Measurements from ENCODE around the gene CSF1R. TPM values are rescaled to one million over a fixed set of nuclear protein-coding genes. Genes with fewer than 3 reads are reported as not detected.

Gene CSF1R
- total RNA-seq, 1 donor from 2014 or later, result 11.9 TPM

DNA sequence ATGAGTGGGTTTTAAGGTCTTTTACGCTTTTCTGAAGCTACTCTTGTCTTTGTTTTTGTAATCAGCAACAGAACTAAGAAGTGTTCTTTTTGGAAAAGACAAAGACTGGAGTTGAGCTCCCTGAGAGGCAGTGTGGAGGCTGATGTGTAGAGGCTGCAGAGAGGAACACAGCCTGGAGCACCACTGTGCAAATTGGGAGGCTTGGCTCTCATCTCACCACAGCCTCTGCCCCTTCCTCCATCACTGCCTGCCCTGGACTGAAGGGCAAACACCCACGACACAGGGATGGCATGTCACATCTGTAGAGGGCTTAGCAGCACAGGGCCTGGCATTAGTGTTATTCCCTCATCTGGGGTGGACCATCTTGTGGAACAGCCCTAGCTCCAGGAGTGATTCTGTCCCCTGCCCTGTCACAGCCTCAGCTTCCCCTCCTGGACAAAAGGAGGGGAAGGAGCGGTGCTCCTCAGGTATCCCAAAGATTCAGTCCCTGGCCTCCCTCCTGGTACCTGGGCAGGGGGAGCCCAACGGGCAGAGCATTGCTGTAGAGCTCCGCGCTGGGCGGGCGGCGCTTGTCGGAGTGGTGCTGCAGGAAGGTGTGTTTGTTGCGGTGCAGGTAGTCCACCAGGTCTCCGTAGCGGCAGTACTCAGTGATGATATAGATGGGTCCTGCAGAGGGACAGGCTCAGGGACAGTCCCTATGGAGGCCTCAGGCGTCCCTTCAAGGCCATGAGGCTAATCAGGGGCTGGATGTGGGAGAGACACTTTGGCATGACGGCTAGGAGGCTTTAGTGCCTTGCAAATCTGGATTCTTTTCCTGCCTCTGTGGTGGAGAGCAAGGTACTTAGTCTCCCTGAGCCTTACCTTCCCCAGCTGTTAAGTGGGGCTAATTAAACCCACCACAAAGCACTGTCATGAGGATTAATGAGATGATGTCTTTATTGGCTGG is 36.5 kb upstream of the CSF1R start:
- intact Hi-C loops (cut with DNase I), result no loop called here

DNA sequence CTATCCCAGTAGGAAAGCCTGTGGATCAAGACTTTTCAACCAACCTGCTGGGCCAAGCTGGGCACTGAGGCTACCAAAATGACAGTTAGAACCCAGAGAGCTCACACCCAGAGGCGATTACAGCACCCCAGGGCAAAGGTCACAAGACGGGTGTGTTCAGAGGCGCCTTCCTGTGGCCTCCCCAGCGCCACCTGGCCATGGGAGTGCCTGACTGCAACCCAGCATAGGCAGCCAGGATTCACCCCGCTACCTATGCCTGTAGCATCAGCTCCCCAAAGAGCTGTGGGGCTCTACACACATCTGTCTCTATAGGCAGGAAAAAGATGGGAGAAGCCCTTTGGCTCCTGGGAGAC is 35.8 kb upstream of the CSF1R start:
- intact Hi-C loops (cut with DNase I), result no loop called here

More for the DNA sequence above, 36.5 kb upstream of the CSF1R start:
- DNase-seq (ENCODE audit: low spot score), result no peak

DNA sequence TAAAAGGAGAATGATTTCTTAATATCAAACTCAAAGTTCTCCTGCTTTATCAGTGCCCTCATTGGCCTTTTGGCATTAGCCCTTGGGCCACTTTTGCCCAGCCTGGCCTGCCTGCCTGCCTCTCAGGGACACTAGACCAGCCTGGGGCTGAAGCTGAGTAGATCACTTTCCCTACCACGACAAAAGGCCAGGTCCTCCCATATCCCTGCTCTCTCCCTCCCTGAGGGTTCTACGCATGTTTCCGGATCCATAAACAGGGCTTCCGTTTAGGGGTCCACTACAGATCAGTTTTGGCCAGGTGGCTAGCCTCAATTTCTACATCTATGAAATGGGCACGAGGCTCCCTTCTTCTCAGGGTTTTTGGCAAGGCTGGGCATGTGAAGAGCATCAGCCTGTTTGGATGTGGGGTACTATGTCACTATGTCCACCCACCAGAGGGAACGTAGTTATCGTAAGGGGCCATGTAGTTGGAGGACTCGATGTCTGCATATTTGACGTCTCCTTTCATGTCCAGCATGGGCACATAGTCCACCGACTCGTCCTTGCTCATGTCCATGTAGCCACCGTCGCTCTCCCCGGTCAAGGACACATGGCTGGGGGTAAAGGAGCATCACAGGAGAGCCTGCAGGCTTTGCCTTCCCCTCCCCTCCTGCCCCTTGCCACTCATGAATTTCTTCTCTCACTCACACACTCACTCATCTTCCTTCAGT is 35.2 kb upstream of the CSF1R start:
- intact Hi-C loops (cut with DNase I), result no loop called here
- peak; percentile 31 for DNase-seq (ENCODE audit: low spot score)

More for the DNA sequence above, 35.8 kb upstream of the CSF1R start:
- peak; percentile 73 for DNase-seq (ENCODE audit: low spot score)

DNA sequence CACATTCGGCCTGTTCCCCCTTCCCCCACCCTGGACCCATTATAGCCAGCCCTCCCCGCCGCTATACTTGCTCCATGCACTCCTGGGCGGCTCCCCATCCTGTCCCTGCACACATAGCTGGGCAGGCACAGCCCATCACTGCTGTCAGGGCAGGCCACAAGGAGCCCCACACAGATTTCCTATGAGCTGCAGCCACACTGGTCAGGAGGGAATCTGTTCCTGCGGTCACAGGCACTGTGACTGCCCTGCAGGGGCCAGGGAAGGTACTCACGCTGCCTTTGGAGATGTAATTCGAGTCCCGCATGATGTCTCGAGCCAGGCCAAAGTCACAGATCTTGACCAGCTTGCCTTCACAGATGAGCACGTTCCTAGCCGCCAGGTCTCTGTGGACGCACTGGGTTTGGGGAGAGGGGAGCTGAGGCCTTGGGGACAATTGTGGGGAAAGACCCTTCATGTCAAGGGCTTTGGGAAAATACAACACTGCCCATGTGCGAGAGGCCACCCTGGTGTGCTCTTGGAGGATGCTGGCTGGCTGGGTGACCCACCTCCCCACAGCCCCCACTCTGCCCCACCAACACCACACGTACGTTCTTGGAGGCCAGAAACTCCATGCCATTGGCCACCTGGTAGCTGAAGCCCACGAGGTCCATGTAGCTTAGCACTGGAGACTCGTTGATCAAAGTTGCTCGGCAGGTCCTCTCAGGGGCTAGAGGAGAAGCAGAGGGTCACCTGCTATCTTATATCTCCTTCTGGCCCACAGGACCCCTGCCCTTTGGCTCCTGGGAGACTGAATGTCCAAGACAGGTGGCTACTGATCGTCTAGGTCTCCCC is 34.5 kb upstream of the CSF1R start:
- peak; percentile 47 for DNase-seq (ENCODE audit: low spot score)
- intact Hi-C loops (cut with DNase I), result no loop called here

DNA sequence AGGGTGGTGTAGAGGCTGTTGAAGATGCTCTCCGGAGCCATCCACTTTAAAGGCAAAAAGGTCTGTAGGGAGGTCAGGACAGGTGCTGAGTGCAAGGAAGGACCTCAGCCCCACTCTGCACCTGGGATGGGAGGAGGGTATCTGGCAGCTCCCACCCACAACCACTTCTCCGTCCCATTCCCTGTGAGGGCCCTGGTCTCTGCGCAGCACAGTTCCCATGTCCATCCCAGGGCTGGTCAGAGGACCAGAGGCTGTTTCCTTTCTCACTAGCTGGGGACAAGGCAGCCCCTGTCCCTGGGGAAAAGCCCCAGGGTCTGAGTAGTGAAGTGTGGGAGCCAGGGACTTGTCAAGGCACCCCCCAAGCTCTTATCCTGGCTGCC is 33.7 kb upstream of the CSF1R start:
- intact Hi-C loops (cut with DNase I), result no loop called here

DNA sequence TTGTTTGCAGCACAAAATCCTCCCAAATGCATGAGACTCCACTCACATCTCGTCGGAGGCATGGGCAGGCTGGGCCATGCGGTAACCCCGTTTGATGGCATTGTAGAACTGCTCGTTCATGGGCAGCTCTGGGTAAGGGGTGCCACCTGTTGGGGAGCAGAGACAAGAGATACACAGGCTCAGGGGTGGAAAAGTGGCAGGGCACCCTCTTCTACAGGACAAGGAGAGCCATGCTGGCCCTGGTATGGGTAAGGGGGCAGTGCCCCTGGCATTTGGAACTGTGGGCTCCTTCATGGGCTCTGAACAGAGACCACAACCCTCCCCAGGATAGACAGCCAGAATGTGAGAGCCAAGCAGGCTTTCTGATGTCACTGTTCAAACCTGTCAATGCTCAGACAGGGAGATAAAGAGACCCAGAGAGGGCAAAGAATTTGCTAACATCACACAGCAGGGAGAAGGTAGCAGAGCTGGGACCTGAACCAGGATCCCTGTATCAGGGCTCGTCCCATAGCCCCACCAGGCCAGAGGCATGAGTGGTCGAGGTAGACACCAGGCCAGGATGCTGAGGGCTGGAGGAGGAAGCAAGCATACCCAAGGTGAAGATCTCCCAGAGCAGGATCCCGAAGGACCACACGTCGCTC is 33.2 kb upstream of the CSF1R start:
- peak; percentile 62 for DNase-seq (ENCODE audit: low spot score)

More for the DNA sequence above, 33.7 kb upstream of the CSF1R start:
- peak; percentile 65 for DNase-seq (ENCODE audit: low spot score)

DNA sequence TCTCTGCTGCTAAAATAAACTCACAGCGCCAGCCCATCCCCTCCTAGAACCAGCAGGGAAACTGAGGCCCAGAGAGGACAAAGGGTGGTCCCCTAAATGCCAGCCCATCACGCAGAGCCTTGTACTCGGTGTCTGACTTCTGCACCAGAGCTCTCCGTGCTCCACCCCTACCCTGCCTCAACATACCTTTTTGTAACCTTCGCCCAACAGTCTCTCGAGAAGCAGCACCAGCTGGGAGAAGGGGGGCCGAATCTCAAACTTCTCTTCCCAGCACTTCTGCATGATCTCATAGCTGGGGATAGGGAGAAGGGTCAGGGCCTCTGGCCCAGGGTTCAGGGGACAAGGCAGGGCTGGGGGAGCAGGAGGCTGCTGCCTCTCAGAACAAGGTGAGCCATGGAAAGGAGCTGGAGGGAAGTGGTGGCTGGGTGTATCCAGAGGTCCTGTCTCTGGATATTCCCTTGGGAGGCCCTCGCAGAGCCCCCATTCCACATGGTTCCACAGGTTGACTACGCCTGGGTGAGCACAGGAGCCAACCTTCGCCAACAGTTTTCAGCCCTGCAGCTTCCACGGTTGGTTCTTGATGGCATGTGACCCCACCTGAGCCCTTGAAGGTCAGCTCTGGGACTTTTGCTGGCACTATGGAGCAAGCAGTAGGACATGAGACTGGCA is 32.3 kb upstream of the CSF1R start:
- peak; percentile 26 for DNase-seq (ENCODE audit: low spot score)
- intact Hi-C loops (cut with DNase I), result no loop called here

More for the DNA sequence above, 33.2 kb upstream of the CSF1R start:
- intact Hi-C loops (cut with DNase I), result no loop called here

DNA sequence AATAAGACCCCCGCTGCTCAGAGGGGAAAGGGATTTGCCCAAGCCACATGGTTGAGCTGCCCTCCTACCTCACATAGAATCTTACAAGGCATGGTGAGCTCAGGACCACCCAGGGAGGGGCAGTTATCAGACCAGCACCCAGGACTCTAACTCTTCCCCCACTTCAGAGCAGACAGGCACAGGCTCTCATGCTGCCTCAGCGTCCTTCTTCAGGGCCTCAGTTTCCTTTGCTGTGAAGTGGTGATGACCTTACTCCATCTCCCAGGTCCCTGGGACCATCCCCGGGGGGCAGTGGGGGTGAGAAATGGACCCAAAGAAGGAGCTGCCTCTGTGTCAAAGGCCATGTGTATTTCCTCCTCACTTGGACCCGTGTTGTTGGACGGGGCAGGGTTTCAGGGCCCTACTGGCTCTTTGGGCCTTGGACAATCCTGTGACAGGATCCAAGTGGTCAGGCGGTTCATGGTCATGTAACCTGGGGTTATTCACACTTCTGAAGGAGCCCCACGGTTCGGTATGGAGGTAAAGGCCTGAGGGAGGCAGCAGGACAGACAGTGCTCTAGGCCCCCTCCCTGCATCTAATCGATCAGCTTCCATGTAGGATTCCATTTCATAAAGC is 31.7 kb upstream of the CSF1R start:
- intact Hi-C loops (cut with DNase I), result no loop called here
- peak; percentile 56 for DNase-seq (ENCODE audit: low spot score)

DNA sequence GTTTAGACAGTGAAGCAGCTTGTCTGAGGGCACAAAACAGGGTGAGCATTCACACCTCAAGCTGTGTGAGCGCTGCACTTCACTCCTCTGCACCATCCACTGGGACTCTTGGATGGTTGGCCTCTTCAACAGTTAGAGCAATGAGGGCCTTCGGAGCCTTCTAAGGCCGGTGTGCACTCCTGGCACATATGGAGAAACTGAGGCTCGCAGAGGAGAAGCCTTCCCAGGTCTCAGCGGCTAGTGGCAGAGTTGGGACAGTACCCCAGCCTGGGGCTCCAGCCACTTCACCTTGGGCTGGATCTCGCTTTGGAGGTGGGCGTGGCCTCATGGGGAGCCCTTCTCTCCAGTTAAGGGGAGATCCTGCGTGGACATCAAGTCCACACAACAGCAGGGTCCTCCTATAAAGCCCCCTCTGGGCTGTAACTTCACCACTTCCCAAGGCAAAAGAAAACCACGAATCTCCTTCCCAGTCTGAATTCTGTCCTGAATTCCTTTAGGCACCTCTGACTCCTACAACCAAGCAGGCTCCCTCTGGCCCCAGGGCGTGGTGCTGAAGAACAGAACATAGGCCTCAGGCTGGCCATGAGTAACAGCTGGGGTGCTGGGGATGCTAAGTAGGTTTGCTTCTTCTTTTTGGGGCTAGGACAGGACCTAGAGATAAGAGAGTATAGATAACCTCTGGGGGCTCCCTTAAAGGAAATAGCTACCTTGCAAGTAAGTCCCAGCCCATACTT is 30.5 kb upstream of the CSF1R start:
- peak; percentile 66 for DNase-seq (ENCODE audit: low spot score)
- intact Hi-C loops (cut with DNase I), result no loop called here

DNA sequence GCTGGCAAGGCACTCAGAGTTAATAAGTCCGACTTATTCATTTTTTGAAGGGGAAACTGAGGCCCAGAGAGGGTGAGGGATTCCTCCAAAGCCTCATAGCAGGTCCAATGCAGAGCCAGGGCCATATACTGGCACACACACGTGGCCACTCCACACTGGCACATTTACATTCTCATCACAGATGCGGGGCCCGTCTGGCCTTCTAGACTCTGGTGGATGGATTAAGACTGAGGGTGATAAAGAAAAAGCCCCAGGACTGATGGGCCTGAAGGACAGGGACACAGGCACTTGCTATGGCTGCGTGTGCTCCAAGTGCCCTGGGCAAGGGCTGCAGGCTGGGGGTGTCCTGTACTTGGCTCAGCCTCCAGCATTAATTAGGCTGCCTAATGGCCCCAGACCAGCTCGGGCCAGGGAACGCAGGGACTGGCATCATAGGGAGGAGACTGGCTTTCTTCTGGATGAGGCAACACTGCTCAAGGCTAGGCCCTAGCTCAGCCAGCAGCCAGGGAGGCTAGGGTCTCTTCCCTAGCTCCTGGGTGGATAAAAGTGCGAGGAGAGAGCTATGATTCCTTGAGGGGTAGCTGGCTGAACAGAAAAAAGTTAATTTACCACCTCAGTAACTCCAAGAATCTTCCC is 28.5 kb upstream of the CSF1R start:
- intact Hi-C loops (cut with DNase I), result no loop called here
- peak; percentile 49 for DNase-seq (ENCODE audit: low spot score)

DNA sequence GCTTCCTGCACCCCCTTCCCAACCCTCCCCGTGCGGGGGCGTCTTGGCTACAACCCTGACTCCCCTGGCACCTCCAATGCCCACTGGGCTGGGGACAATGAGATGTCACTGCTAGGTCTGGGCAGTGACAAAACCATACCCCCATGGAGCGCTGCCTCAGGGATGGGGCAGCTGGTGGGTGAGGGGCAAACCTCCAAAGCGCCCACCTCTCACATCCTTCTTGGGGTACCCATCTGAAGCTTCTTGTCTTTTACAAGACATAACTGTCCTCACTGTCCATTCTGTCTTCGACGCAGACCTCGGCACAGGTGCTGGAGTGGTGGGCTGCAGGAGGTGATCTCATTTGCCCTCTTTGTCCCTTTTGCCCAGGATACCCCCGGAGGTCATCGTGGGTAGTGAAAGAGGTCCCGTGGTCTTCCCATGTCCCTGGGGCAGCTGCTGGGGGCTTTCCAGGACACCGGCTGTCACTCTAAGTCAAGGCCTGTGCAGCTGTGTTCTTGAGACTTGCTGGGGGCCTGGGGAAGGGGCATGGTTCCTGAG is 27.8 kb upstream of the CSF1R start:
- DNase-seq (ENCODE audit: low spot score), result peak; percentile 43
- intact Hi-C loops (cut with DNase I), result no loop called here

DNA sequence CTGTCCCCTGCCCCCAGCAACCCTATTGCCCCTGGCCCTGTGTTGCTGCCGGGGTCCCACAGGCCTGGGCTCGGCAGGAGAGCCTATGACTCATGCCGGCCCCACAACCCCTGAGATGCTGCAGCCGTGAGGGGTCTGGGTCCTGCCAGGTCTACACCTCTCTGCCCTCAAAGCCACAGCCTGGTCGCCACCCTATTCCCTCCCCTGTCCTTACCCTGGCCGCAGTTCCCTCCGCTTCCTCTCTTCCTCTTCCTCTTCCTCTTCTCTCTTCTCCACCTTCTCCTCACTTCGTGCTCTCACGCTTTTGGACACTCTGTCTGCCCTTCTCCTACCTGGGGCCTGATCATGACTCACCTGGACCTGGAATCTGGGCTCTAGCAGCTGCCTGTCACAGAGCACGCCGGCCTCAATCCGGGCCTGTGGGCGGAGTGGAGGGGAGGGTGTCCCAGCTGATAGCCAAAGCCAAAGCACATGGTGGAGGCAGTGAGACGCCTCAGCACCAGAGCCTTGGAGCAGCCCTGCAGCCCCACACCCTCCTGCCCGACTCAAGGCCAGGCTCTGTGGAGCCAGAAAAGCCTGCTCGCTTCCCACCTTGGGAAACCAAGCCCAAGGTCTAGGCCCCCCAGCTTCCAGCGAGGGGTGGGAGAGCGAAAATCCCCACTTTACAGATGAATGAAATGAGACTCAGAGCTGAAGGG is 26.8 kb upstream of the CSF1R start:
- intact Hi-C loops (cut with DNase I), result no loop called here
- DNase-seq (ENCODE audit: low spot score), result peak; percentile 66

DNA sequence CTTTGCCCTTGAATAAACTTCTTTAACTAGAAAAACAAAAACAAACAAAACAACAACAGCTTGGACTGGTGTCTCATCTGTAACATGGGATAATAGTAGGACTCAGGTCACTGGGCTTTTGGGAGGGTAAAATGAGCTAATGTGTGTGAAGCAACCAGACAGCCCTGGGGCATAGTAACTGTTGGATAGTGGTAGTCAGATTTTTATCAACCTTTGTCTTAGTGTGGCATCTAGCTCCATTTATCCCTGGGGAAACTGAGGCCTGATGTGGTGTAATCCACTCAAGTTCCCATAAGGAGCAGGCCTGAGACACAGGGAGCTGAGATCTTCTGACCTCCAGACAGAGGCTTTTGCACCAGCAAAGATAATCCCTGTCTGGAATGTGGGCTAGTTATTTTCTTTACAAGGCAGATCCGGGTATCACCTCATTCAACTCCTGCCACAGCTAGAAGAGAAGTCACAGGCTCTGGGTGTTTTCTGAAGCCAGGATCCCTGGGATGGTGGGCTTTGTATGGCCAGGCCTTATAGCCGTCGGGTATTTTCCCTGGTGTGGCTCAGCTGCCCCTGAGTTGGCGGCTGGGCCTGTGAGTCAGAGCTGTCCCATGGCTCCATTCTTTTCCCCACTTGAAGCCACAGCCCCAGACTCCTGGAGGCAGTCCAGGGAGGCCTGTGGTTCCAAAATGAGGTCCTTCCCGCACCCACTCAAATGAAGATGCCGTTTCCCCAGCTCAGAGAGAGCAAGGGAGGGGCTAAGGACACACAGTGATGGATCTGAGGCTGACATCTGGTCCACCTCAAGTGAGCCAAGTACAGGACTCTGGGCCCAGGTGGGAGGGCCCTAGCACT is 26.1 kb upstream of the CSF1R start:
- intact Hi-C loops (cut with DNase I), result no loop called here
- no peak for DNase-seq (ENCODE audit: low spot score)

DNA sequence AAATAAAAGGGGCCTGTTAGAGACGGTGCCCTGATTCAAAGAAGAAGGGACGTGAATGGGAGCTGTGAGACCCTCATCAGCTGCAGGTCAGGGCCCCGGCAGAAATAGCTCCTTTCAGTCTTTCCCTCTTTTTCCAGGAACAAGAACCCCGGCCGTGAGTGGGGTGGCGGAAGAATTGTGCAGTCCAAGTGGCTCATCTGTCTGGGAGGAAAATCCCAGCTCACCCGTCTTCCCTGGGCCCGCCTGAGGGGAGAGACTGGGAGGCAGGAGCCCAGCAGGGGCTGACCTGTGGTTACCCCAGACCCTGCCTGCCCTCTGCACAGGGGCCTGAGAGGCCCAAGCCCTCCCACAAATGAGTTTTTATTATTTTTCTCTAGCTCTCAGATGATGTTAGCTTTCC is 24.8 kb upstream of the CSF1R start:
- intact Hi-C loops (cut with DNase I), result no loop called here
- DNase-seq (ENCODE audit: low spot score), result no peak

DNA sequence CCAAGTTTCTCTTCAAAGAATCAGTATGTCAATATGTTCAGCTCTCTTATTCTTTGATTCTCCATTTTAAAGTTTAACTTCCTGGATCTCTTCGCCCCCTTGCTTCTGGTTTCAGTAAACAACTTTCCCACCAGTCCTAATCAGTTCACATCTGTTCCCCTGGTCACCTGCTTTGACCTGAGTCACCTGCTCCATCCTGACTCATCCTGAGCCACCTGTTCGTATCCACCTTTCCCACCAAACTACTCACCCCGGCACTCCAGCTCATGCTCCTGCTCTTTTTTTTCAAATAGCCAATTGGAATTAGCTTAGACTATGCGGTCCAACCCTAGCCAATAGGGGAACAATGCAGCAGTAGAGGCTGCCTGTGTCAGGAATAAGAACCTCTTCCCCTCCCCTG is 23.6 kb upstream of the CSF1R start:
- intact Hi-C loops (cut with DNase I), result no loop called here
- no peak for DNase-seq (ENCODE audit: low spot score)
